ENCODE measurements around the gene LCK.
"Not testable (repeated sequence)": the region's sequence is repeated elsewhere in the genome, so short reads cannot be mapped to it uniquely, and the experiment has no call there.

Gene LCK

DNA sequence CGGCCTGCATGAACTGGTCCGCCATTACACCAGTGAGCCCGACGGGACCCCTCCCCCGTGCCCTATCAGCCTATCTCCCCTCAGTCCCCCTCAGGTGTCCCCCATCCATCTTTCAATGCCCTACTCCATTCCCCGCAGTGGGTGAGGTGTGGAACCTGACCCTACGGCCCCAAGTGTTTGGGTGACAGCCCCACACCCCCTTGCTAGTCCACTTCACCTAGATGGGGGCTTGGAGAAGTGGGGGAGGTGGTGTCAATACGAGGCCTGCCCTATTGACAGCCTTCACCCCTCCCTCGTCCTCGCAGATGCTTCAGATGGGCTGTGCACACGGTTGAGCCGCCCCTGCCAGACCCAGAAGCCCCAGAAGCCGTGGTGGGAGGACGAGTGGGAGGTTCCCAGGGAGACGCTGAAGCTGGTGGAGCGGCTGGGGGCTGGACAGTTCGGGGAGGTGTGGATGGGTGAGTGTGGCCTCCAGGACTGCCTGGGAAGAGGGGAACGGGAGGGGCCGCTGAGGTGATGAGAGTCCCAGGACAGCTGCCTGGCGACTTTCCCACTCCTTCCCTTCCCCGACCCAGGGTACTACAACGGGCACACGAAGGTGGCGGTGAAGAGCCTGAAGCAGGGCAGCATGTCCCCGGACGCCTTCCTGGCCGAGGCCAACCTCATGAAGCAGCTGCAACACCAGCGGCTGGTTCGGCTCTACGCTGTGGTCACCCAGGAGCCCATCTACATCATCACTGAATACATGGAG, 25.1 kb downstream of the LCK start (continued):
- TF ChIP-seq, protein P1, sequence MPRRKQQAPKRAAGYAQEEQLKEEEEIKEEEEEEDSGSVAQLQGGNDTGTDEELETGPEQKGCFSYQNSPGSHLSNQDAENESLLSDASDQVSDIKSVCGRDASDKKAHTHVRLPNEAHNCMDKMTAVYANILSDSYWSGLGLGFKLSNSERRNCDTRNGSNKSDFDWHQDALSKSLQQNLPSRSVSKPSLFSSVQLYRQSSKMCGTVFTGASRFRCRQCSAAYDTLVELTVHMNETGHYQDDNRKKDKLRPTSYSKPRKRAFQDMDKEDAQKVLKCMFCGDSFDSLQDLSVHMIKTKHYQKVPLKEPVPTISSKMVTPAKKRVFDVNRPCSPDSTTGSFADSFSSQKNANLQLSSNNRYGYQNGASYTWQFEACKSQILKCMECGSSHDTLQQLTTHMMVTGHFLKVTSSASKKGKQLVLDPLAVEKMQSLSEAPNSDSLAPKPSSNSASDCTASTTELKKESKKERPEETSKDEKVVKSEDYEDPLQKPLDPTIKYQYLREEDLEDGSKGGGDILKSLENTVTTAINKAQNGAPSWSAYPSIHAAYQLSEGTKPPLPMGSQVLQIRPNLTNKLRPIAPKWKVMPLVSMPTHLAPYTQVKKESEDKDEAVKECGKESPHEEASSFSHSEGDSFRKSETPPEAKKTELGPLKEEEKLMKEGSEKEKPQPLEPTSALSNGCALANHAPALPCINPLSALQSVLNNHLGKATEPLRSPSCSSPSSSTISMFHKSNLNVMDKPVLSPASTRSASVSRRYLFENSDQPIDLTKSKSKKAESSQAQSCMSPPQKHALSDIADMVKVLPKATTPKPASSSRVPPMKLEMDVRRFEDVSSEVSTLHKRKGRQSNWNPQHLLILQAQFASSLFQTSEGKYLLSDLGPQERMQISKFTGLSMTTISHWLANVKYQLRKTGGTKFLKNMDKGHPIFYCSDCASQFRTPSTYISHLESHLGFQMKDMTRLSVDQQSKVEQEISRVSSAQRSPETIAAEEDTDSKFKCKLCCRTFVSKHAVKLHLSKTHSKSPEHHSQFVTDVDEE (CRISPR knock-in tag; IDR thresholded peaks at IDR 0.05): no peak
- no peak for TF ChIP-seq PATZ1 (CRISPR knock-in tag; IDR thresholded peaks at IDR 0.05; ENCODE audit: borderline replicate concordance)
- no peak for TF ChIP-seq SNAI2 (CRISPR knock-in tag; IDR thresholded peaks at IDR 0.05)
- TF ChIP-seq ZNF565 (CRISPR knock-in tag; conservative IDR thresholded peaks at IDR 0.05; ENCODE audit: low read depth): no peak

DNA sequence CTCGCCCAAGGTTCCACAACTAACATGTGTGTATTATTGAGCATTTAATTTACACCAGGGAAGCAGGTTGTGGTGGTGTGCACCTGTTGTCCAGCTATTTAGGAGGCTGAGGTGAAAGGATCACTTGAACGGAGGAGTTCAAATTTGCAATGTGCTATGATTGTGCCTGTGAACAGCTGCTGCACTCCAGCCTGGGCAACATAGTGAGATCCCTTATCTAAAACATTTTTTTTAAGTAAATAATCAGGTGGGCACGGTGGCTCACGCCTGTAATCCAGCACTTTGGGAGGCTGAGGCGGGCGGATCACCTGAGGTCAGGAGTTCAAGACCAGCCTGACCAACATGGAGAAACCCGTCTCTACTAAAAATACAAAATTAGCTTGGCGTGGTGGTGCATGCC, 33.7 kb downstream of the LCK start:
- not testable (repeated sequence) for ATAC-seq

GRCh38 chr1:32285658-32286057, 34.6 kb downstream of the LCK start:
- TF ChIP-seq TOX (CRISPR knock-in tag; IDR thresholded peaks at IDR 0.05; ENCODE audit: borderline replicate concordance) (no peak), ESRRG (CRISPR knock-in tag; IDR thresholded peaks at IDR 0.05) (no peak), ZC3H10 (CRISPR knock-in tag; IDR thresholded peaks at IDR 0.05) (no peak)
- no peak for ATAC-seq

- ATAC-seq: no peak
- TF ChIP-seq ISL1 (CRISPR knock-in tag; IDR thresholded peaks at IDR 0.05): no peak
- TF ChIP-seq CSRNP3 (CRISPR knock-in tag; IDR thresholded peaks at IDR 0.05): no peak
- no peak for TF ChIP-seq RARB (CRISPR knock-in tag; IDR thresholded peaks at IDR 0.05)
- TF ChIP-seq PATZ1 (CRISPR knock-in tag; IDR thresholded peaks at IDR 0.05; ENCODE audit: borderline replicate concordance): no peak
- TF ChIP-seq TCF4 (CRISPR knock-in tag; IDR thresholded peaks at IDR 0.05; ENCODE audit: borderline replicate concordance): no peak
- no peak for TF ChIP-seq ZNF565 (CRISPR knock-in tag; conservative IDR thresholded peaks at IDR 0.05; ENCODE audit: low read depth)
- TF ChIP-seq ZC3H10 (CRISPR knock-in tag; IDR thresholded peaks at IDR 0.05): no peak
- no peak for TF ChIP-seq CSDC2 (CRISPR knock-in tag; IDR thresholded peaks at IDR 0.05)
Measured at GRCh38 chr1:32286763-32287162, 35.7 kb downstream of the LCK start.

- ATAC-seq: no peak
- TF ChIP-seq, protein P2, sequence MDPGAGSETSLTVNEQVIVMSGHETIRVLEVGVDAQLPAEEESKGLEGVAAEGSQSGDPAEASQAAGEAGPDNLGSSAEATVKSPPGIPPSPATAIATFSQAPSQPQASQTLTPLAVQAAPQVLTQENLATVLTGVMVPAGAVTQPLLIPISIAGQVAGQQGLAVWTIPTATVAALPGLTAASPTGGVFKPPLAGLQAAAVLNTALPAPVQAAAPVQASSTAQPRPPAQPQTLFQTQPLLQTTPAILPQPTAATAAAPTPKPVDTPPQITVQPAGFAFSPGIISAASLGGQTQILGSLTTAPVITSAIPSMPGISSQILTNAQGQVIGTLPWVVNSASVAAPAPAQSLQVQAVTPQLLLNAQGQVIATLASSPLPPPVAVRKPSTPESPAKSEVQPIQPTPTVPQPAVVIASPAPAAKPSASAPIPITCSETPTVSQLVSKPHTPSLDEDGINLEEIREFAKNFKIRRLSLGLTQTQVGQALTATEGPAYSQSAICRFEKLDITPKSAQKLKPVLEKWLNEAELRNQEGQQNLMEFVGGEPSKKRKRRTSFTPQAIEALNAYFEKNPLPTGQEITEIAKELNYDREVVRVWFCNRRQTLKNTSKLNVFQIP (CRISPR knock-in tag; IDR thresholded peaks at IDR 0.05; ENCODE audit: borderline replicate concordance, low read depth): no peak
- TF ChIP-seq ZNF70 (CRISPR knock-in tag; IDR thresholded peaks at IDR 0.05) (no peak), TOX (CRISPR knock-in tag; IDR thresholded peaks at IDR 0.05; ENCODE audit: borderline replicate concordance) (no peak), SNAI2 (CRISPR knock-in tag; IDR thresholded peaks at IDR 0.05) (no peak), RARB (CRISPR knock-in tag; IDR thresholded peaks at IDR 0.05) (no peak), CSRNP3 (CRISPR knock-in tag; IDR thresholded peaks at IDR 0.05) (no peak), PPARA (CRISPR knock-in tag; IDR thresholded peaks at IDR 0.05; ENCODE audit: borderline replicate concordance) (no peak), ZNF565 (CRISPR knock-in tag; conservative IDR thresholded peaks at IDR 0.05; ENCODE audit: low read depth) (no peak), ESRRG (CRISPR knock-in tag; IDR thresholded peaks at IDR 0.05) (no peak)
- TF ChIP-seq, protein P1 (CRISPR knock-in tag; IDR thresholded peaks at IDR 0.05): no peak
- TF ChIP-seq, protein P3, sequence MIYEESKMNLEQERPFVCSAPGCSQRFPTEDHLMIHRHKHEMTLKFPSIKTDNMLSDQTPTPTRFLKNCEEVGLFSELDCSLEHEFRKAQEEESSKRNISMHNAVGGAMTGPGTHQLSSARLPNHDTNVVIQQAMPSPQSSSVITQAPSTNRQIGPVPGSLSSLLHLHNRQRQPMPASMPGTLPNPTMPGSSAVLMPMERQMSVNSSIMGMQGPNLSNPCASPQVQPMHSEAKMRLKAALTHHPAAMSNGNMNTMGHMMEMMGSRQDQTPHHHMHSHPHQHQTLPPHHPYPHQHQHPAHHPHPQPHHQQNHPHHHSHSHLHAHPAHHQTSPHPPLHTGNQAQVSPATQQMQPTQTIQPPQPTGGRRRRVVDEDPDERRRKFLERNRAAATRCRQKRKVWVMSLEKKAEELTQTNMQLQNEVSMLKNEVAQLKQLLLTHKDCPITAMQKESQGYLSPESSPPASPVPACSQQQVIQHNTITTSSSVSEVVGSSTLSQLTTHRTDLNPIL (CRISPR knock-in tag; IDR thresholded peaks at IDR 0.05; ENCODE audit: low read depth): no peak
Measured at GRCh38 chr1:32289256-32289655, 38.2 kb downstream of the LCK start.

All from SK-N-SH treated with all-trans-retinoic acid at 6 μM for 48 hours (cell line).